Chondrocyte (in vitro differentiated cells): ENCODE results near the gene CACHD1. TPM values are rescaled to one million over a fixed set of nuclear protein-coding genes. Genes with fewer than 3 reads are reported as not detected.
A peak's percentile ranks its signal among the peaks of the same experiment; 100 is the strongest.

ENCODE experiments used
- DNase-seq: peaks from one replicate; pipeline ENCODE4 v3.0.0; 2021; ENCODE audit warnings: mixed read lengths, low spot score
- H3K27ac Mint-ChIP-seq: one replicate; pipeline ENCODE4 v1.8.0; 2021; ENCODE audit warnings: mild to moderate bottlenecking, moderate library complexity, mixed read lengths; ENCODE audit not compliant: unreplicated experiment
- H3K27me3 Mint-ChIP-seq: 2 replicates; pipeline ENCODE4 v1.8.0; 2021; ENCODE audit warnings: low read depth, mixed read lengths
- H3K36me3 Mint-ChIP-seq: 2 replicates; pipeline ENCODE4 v1.8.0; 2021; ENCODE audit warnings: low read depth, mixed read lengths
- H3K4me1 Mint-ChIP-seq: 2 replicates; pipeline ENCODE4 v1.8.0; 2021; ENCODE audit warnings: low read depth, mild to moderate bottlenecking, mixed read lengths
- H3K4me3 Mint-ChIP-seq: one replicate; pipeline ENCODE4 v1.8.0; 2021; ENCODE audit warnings: mild to moderate bottlenecking, moderate library complexity, mixed read lengths; ENCODE audit not compliant: unreplicated experiment
- H3K9me3 Mint-ChIP-seq: 2 replicates; pipeline ENCODE4 v1.8.0; 2021; ENCODE audit warnings: low read depth, mixed read lengths
- total RNA-seq: library from RNA; stranded (reverse); gene quantifications from 3 replicates; pipeline ENCODE4 v1.2.1, GENCODE V29; 2021
- TF ChIP-seq, protein P1 (sequence below): fragments of 200-600 bp; sonication (generic); IDR thresholded peaks from 2 replicates; pipeline ENCODE4 v1.5.0; 2021; ENCODE audit warnings: antibody characterized with exemption, mild to moderate bottlenecking, moderate library complexity

Gene CACHD1
- total RNA-seq, 1 donor from 2014 or later, result 10.5 TPM

DNA sequence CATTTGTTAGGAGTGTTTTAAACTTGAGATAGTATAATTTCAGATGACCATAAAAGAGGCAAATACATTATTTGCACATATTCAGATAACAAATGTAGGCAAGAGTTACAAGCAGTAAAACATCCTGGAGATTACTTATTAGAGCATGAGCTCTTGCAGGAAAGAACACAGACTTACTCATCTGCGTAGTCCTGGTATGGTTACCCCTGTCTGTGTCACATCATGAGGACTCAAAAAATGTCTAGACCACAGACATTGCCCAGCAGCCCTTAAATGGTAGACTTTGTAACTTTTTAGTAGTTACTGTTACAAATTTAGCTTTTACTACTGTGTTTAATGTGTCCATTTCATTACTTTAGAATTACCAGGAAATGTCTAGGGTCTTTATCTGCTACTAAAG is 12.8 kb downstream of the CACHD1 start:
- Mint-ChIP-seq H3K4me1 (peaks cover 56% of the 10 kb centered on the region), H3K4me3 (no peak overlapping the region), H3K36me3 (no peaks in the 10 kb centered on the region), H3K9me3 (no peaks in the 10 kb centered on the region), H3K27me3 (no peaks in the 10 kb centered on the region), H3K27ac (peak overlapping the region; percentile 50)
- no peak for DNase-seq
- TF ChIP-seq, protein P1, sequence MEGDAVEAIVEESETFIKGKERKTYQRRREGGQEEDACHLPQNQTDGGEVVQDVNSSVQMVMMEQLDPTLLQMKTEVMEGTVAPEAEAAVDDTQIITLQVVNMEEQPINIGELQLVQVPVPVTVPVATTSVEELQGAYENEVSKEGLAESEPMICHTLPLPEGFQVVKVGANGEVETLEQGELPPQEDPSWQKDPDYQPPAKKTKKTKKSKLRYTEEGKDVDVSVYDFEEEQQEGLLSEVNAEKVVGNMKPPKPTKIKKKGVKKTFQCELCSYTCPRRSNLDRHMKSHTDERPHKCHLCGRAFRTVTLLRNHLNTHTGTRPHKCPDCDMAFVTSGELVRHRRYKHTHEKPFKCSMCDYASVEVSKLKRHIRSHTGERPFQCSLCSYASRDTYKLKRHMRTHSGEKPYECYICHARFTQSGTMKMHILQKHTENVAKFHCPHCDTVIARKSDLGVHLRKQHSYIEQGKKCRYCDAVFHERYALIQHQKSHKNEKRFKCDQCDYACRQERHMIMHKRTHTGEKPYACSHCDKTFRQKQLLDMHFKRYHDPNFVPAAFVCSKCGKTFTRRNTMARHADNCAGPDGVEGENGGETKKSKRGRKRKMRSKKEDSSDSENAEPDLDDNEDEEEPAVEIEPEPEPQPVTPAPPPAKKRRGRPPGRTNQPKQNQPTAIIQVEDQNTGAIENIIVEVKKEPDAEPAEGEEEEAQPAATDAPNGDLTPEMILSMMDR, result no peak

DNA sequence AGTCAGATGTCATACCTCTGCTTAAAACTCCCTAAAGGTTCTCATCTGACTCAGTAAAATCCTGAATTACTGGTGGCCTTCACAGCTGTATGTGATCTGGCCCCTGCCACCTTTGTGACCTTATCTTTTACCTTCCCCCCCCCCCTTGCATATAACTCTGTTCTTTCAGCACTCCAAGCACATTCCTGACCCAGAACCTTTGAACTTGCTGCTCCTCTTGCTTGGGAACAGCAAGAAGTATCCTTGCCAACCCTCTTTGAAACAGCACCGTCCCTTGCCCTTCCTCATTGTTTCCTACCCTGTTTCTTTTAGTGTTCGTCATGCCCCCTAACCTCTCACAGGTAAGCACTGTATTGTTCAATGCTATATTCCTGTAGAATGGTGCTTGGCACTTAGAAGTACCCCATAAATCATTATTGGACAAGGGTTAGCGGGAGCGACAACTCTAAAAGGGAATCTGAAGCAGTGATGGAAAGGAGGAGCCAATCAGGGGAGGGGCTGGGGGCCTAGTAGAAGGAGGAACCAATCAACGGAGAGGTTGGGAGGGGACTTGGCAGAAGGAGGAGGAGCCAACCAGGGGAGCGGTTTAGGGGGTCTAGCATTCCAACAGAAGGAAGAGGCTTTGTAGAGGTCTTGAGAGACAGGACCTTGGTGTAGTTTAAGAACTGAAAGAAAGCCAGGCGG is 13.9 kb downstream of the CACHD1 start:
- Mint-ChIP-seq H3K4me3 (no peak overlapping the region), H3K27me3 (no peaks in the 10 kb centered on the region), H3K36me3 (no peaks in the 10 kb centered on the region)

DNA sequence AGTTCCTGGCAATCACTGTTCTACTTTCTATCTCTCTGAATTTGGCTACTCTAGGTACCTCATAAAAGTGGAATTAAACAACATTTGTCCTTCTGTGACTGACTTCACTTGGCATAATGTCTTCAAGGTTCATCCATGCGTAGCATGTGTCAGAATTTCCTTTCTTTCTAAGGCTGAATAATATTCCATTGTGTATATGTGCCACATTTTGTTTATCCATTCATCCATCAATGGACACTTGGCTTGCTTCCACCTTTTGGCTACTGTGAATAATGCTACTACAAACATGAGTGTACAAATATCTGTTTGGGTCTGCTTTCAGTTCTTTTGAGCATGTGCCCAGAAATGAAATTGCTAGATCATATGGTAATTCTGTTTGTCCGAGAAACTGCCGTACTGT is 14.7 kb downstream of the CACHD1 start:
- TF ChIP-seq, protein P1, result no peak
- H3K9me3 Mint-ChIP-seq, result no peaks in the 10 kb centered on the region
- no peak overlapping the region for H3K27ac Mint-ChIP-seq
- no peak overlapping the region for H3K4me3 Mint-ChIP-seq
- H3K4me1 Mint-ChIP-seq, result peaks cover 53% of the 10 kb centered on the region
- H3K27me3 Mint-ChIP-seq, result no peaks in the 10 kb centered on the region
- no peaks in the 10 kb centered on the region for H3K36me3 Mint-ChIP-seq
- no peak for DNase-seq

More for the DNA sequence above, 13.9 kb downstream of the CACHD1 start:
- Mint-ChIP-seq H3K9me3 (no peaks in the 10 kb centered on the region), H3K4me1 (peaks cover 53% of the 10 kb centered on the region), H3K27ac (peak overlapping the region; percentile 47)
- TF ChIP-seq, protein P1, result no peak
- DNase-seq, result no peak

DNA sequence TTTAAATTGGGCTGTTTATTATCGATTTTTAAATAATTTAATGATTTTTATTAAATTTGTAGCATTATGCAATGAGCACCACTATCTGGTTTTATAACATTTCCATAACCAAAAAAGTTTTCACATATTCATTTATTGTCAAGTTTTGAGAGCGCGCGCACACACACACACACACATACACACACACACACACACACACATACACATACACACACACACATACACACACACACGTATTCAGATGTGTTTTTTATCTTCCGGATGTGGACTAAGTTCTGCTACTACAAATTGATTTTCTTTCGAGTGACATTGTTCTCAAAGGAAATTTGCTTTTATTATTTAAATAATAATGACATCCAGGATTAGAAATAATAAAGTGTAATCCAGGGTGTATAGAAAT is 16.3 kb downstream of the CACHD1 start:
- no peaks in the 10 kb centered on the region for H3K9me3 Mint-ChIP-seq
- DNase-seq, result no peak
- no peaks in the 10 kb centered on the region for H3K27me3 Mint-ChIP-seq
- peaks cover 47% of the 10 kb centered on the region for H3K4me1 Mint-ChIP-seq
- H3K27ac Mint-ChIP-seq, result no peak overlapping the region
- TF ChIP-seq, protein P1, result no peak
- no peak overlapping the region for H3K4me3 Mint-ChIP-seq
- H3K36me3 Mint-ChIP-seq, result no peaks in the 10 kb centered on the region

DNA sequence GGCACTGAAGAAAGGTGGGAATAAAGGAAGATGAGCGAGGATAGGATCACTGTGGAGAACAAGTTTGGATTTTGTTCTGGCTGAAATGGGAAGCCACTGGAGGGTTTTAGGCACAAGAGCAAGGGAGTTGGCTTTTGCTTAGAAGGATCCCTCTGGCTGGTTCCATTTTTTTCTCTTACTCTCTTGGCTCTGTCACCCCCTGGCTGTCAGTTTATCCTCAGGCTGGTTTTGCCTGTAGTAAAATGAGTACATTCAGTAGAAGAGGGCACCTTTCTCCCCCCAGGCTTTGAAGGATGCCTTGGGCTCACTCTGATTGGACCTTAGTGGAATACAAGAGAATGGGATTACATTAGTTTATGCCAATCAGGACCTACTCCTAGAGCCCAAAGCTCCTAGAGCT is 17.1 kb downstream of the CACHD1 start:
- Mint-ChIP-seq H3K4me3 (no peak overlapping the region), H3K27me3 (no peaks in the 10 kb centered on the region), H3K4me1 (peaks cover 43% of the 10 kb centered on the region), H3K36me3 (no peaks in the 10 kb centered on the region), H3K27ac (no peak overlapping the region), H3K9me3 (no peaks in the 10 kb centered on the region)
- TF ChIP-seq, protein P1, result no peak
- no peak for DNase-seq
